WTC11 (cell line): ENCODE results near the gene ERC1. TPM values are rescaled to one million over a fixed set of nuclear protein-coding genes. Genes with fewer than 3 reads are reported as not detected.

Source experiments
- ATAC-seq: fragments of 200-7000 bp; cut with Tn5 transposase; 2 replicates; pipeline ENCODE4 v1.10.0; 2021; ENCODE audit warnings: mild to moderate bottlenecking, moderate library complexity
- CTCF ChIA-PET: fragments of 300-600 bp; sonication (Branson Sonifier 250); formaldehyde crosslinking; loops from one replicate; lab custom pipeline; 2021; ENCODE audit warnings: antibody characterized with exemption; lab: Charles Lee
- POLR2A ChIA-PET: fragments of 350-600 bp; sonication (Branson Sonifier 250); formaldehyde crosslinking; loops from one replicate; lab custom pipeline; 2021; ENCODE audit warnings: antibody characterized with exemption; lab: Charles Lee
- DNase-seq: peaks from one replicate; pipeline ENCODE4 v3.0.0; 2021; ENCODE audit warnings: low spot score
- H3K27ac Mint-ChIP-seq: 2 replicates; pipeline ENCODE4 v1.8.0; 2021; ENCODE audit warnings: mixed read lengths
- H3K27me3 Mint-ChIP-seq: 2 replicates; pipeline ENCODE4 v1.8.0; 2021; ENCODE audit warnings: low read depth, mild to moderate bottlenecking, moderate library complexity, mixed read lengths
- H3K36me3 Mint-ChIP-seq: 2 replicates; pipeline ENCODE4 v1.8.0; 2021; ENCODE audit warnings: mixed read lengths
- H3K4me1 Mint-ChIP-seq: 2 replicates; pipeline ENCODE4 v1.8.0; 2022; ENCODE audit warnings: mixed read lengths
- H3K4me3 Mint-ChIP-seq: 2 replicates; pipeline ENCODE4 v1.8.0; 2021; ENCODE audit warnings: mild to moderate bottlenecking, moderate library complexity, mixed read lengths
- H3K9me3 Mint-ChIP-seq: 2 replicates; pipeline ENCODE4 v1.8.0; 2021; ENCODE audit warnings: mixed read lengths
- ARID4B ChIP-seq: sonication (generic); formaldehyde crosslinking; IDR thresholded peaks from 2 replicates; pipeline ENCODE4 v1.8.0; 2023; ENCODE audit warnings: missing genetic modification reagents, mild to moderate bottlenecking, borderline replicate concordance
- ATF6 ChIP-seq: sonication (generic); formaldehyde crosslinking; IDR thresholded peaks from 2 replicates; pipeline ENCODE4 v1.8.1; 2023; ENCODE audit warnings: mild to moderate bottlenecking, missing genetic modification reagents
- CTCF ChIP-seq: fragments of 200-600 bp; IDR thresholded peaks from 2 replicates; pipeline ENCODE4 v1.8.0; 2022; ENCODE audit warnings: antibody characterized with exemption
- E2F1 ChIP-seq: sonication (generic); formaldehyde crosslinking; IDR thresholded peaks from 2 replicates; pipeline ENCODE4 v1.8.0; 2022; ENCODE audit warnings: mild to moderate bottlenecking, missing genetic modification reagents
- E2F5 ChIP-seq: sonication (generic); formaldehyde crosslinking; IDR thresholded peaks from 2 replicates; pipeline ENCODE4 v1.8.1; 2022; ENCODE audit warnings: mild to moderate bottlenecking, moderate library complexity, missing genetic modification reagents
- ETV6 ChIP-seq: sonication (generic); formaldehyde crosslinking; IDR thresholded peaks from 2 replicates; pipeline ENCODE4 v1.8.1; 2022; ENCODE audit warnings: mild to moderate bottlenecking, missing genetic modification reagents
- FOXK1 ChIP-seq: sonication (generic); formaldehyde crosslinking; IDR thresholded peaks from 2 replicates; pipeline ENCODE4 v1.8.0; 2022; ENCODE audit warnings: mild to moderate bottlenecking, moderate library complexity, missing genetic modification reagents
- GRHL2 ChIP-seq: fragments of 250-450 bp; sonication (Bioruptor Pico); IDR thresholded peaks from 2 replicates; pipeline ENCODE4 v1.8.0; 2022; ENCODE audit warnings: mild to moderate bottlenecking, moderate library complexity; ENCODE audit not compliant: insufficient replicate concordance, severe bottlenecking
- GTF2I ChIP-seq: fragments of 250-450 bp; sonication (Bioruptor Pico); conservative IDR thresholded peaks from 2 replicates; pipeline ENCODE4 v1.4.0; 2021; ENCODE audit warnings: mild to moderate bottlenecking
- NFE2L1 ChIP-seq: sonication (generic); formaldehyde crosslinking; IDR thresholded peaks from 2 replicates; pipeline ENCODE4 v1.8.1; 2023; ENCODE audit warnings: missing genetic modification reagents
- SP1 ChIP-seq: sonication (generic); formaldehyde crosslinking; conservative IDR thresholded peaks from 2 replicates; pipeline ENCODE4 v1.8.1; 2022; ENCODE audit warnings: missing genetic modification reagents
- TEAD4 ChIP-seq: sonication (generic); formaldehyde crosslinking; IDR thresholded peaks from 2 replicates; pipeline ENCODE4 v1.8.0; 2022; ENCODE audit warnings: mild to moderate bottlenecking, missing genetic modification reagents
- ZNF396 ChIP-seq: fragments of 250-450 bp; sonication (Bioruptor Pico); IDR thresholded peaks from 2 replicates; pipeline ENCODE4 v1.8.0; 2021; ENCODE audit warnings: mild to moderate bottlenecking, moderate library complexity, borderline replicate concordance
- total RNA-seq: library from RNA; stranded (reverse); gene quantifications from 3 replicates; pipeline ENCODE4 v1.2.3, GENCODE V29; 2021

Gene ERC1
- total RNA-seq, 1 experiment from 2014 or later: 47.5 TPM

GRCh38 chr12:1115484-1116231, 124.6 kb downstream of the ERC1 start (continued):
- TF ChIP-seq E2F5 (CRISPR knock-in tag) (no peak), TEAD4 (CRISPR knock-in tag) (no peak)

GRCh38 chr12:1117371-1117770, 126.3 kb downstream of the ERC1 start:
- H3K27ac Mint-ChIP-seq: no peak overlapping the region
- H3K9me3 Mint-ChIP-seq: no peaks in the 10 kb centered on the region
- TF ChIP-seq ATF6 (CRISPR knock-in tag) (no peak), E2F5 (CRISPR knock-in tag) (no peak), NFE2L1 (CRISPR knock-in tag) (no peak), GTF2I (CRISPR knock-in tag) (no peak), ETV6 (CRISPR knock-in tag) (no peak), FOXK1 (CRISPR knock-in tag) (no peak), ARID4B (no peak), GRHL2 (CRISPR knock-in tag) (no peak), SP1 (no peak)
- POLR2A ChIA-PET: no interaction called here
- H3K4me3 Mint-ChIP-seq: no peak overlapping the region
- no peak for DNase-seq
- no peaks in the 10 kb centered on the region for H3K36me3 Mint-ChIP-seq
- no peaks in the 10 kb centered on the region for H3K4me1 Mint-ChIP-seq
- no peak for ATAC-seq
- peaks cover 33% of the 10 kb centered on the region for H3K27me3 Mint-ChIP-seq
- CTCF ChIA-PET: interaction anchor here (0.6 to 3.6 kb wide), 107 partner anchors 9 to 673 kb away, joined by 3 to 61 read pairs (median 5); partner anchors contain the start of genes RAD52 and WNT5B

- peak; percentile 66 for DNase-seq
- Mint-ChIP-seq H3K36me3 (no peaks in the 10 kb centered on the region), H3K4me1 (no peaks in the 10 kb centered on the region), H3K9me3 (no peaks in the 10 kb centered on the region), H3K27ac (no peak overlapping the region), H3K27me3 (peaks cover 40% of the 10 kb centered on the region), H3K4me3 (no peak overlapping the region)
- CTCF ChIA-PET: interaction anchor here (0.5 to 3.6 kb wide), 116 partner anchors 8 to 673 kb away, joined by 3 to 61 read pairs (median 5); partner anchors contain the start of genes RAD52 and WNT5B
- POLR2A ChIA-PET: no interaction called here
- TF ChIP-seq E2F1 (CRISPR knock-in tag) (no peak), CTCF (peak; percentile 91), ZNF396 (CRISPR knock-in tag) (no peak)
- ATAC-seq: peak; percentile 32; the same call in 1 of the 2 replicates
Measured at GRCh38 chr12:1117970-1118563, 127.0 kb downstream of the ERC1 start.
